ENCODE data around the gene ERF. TPM values are rescaled to one million over a fixed set of nuclear protein-coding genes. Genes with fewer than 3 reads are reported as not detected.

The ERF gene
- total and polyA plus RNA-seq, 2 donors (not counting 3 experiments of a cell fraction or from before 2014, with no cell fraction given): 102 to 117 TPM

DNA sequence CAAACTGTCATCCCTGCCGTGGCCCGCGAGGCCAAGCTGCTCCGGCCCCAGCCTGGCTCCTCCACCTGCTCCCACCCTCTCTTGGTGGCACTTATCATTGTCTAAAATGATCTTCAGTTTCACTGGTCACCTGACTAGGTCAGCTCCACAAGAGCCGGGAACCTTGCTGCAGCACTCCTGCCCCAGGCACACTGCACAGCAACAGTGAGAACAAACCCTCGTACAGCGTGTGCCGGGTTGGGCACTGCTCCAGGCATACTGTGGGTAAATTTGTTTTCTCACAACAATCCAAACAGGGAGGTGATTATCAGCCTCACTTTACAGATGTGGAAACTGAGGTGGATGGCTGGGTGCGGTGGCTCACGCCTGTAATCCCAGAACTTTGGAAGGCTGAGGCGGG is 46.3 kb downstream of the ERF start:
- intact Hi-C loops (cut with micrococcal nuclease): no loop called here
- H4K20me1 ChIP-seq (replicated peaks; ENCODE audit: control insufficient read depth, extremely low read depth, insufficient read depth, low read length): no peaks in the 10 kb centered on the region
- H3K79me2 ChIP-seq (ENCODE audit: control insufficient read depth, insufficient read depth, low read length): no peaks in the 10 kb centered on the region
- peaks cover 0 to 26% of the 10 kb centered on the region in 2 experiments for H3K36me3 ChIP-seq (ENCODE audit: control insufficient read depth in 2 of 2, extremely low read depth in 1 of 2, insufficient read depth in 2 of 2, low read length in 2 of 2)
- ChIA-PET POLR2A (no interaction called here), CTCF (no interaction called here)
- H3K27me3 ChIP-seq (ENCODE audit: control insufficient read depth in 2 of 2, insufficient read depth in 2 of 2, low read length in 2 of 2): no peaks in the 10 kb centered on the region
- H3K9me3 ChIP-seq (replicated peaks; ENCODE audit: control insufficient read depth, insufficient read depth, low read length): no peaks in the 10 kb centered on the region
- H3K9ac ChIP-seq (replicated peaks; ENCODE audit: extremely low read depth, insufficient read depth, low read length): no peak overlapping the region
- no peak for DNase-seq (ENCODE audit: low read depth, low spot score)
- peaks cover 17% of the 10 kb centered on the region for H3K4me1 ChIP-seq (ENCODE audit: control insufficient read depth, extremely low read depth, insufficient read depth, low read length)
- H3K27ac ChIP-seq (ENCODE audit: insufficient read depth, low read depth, low read length): peak overlapping the region; percentile 52
- H2AFZ ChIP-seq (ENCODE audit: low read depth, low read length): no peak overlapping the region
- dilution Hi-C loops (cut with MboI; ENCODE audit: extremely low pct_ligation_motif_present, low sequenced_read_pairs): no loop called here
- no peaks in the 10 kb centered on the region for H3K9me1 ChIP-seq (replicated peaks; ENCODE audit: control insufficient read depth, extremely low read depth, insufficient read depth, low read length)
- no peak overlapping the region for H3K4me2 ChIP-seq (ENCODE audit: insufficient read depth, low read length)
- TF ChIP-seq POLR2AphosphoS5 (IDR thresholded peaks at IDR 0.05; ENCODE audit: insufficient read depth, low read depth, low read length) (no peak), POLR2A (IDR thresholded peaks at IDR 0.05; ENCODE audit: low read depth, low read length) (no peak), MYC (IDR thresholded peaks at IDR 0.05; ENCODE audit: low read depth, low read length) (no peak), GATA2 (IDR thresholded peaks at IDR 0.05; ENCODE audit: insufficient read depth, insufficient read length, low read depth, low read length) (no peak), EZH2 (IDR thresholded peaks at IDR 0.05; ENCODE audit: borderline replicate concordance, low read depth, low read length, severe bottlenecking) (no peak), JUN (IDR thresholded peaks at IDR 0.05; ENCODE audit: borderline replicate concordance, insufficient read depth, insufficient read length, low read depth) (no peak), FOS (IDR thresholded peaks at IDR 0.05; ENCODE audit: borderline replicate concordance, insufficient read depth, low read length) (no peak)
- TF ChIP-seq, protein P1, sequence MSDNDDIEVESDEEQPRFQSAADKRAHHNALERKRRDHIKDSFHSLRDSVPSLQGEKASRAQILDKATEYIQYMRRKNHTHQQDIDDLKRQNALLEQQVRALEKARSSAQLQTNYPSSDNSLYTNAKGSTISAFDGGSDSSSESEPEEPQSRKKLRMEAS (IDR thresholded peaks at IDR 0.05; ENCODE audit: insufficient read depth, insufficient read length): no peak
- TF ChIP-seq, protein P2, sequence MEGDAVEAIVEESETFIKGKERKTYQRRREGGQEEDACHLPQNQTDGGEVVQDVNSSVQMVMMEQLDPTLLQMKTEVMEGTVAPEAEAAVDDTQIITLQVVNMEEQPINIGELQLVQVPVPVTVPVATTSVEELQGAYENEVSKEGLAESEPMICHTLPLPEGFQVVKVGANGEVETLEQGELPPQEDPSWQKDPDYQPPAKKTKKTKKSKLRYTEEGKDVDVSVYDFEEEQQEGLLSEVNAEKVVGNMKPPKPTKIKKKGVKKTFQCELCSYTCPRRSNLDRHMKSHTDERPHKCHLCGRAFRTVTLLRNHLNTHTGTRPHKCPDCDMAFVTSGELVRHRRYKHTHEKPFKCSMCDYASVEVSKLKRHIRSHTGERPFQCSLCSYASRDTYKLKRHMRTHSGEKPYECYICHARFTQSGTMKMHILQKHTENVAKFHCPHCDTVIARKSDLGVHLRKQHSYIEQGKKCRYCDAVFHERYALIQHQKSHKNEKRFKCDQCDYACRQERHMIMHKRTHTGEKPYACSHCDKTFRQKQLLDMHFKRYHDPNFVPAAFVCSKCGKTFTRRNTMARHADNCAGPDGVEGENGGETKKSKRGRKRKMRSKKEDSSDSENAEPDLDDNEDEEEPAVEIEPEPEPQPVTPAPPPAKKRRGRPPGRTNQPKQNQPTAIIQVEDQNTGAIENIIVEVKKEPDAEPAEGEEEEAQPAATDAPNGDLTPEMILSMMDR (IDR thresholded peaks at IDR 0.05; ENCODE audit: extremely low read depth in 1 of 2, insufficient read depth in 1 of 2, low read depth in 1 of 2, low read length in 2 of 2): no peak
- no peak for FAIRE-seq
- no peak overlapping the region for H3K4me3 ChIP-seq (replicated peaks in 1 of 3; ENCODE audit: insufficient read depth in 1 of 3, low read depth in 1 of 3, low read length in 3 of 3)
- no TSS peak for BruUV-seq (replicated peaks)
